Raji (cell line): Measurements from ENCODE around the gene UACA.

Source experiments
- POLR2A ChIP-seq: IDR thresholded peaks from 2 replicates; pipeline ENCODE4 v1.6.1; 2011; ENCODE audit warnings: low read depth, low read length, control low read depth; ENCODE audit not compliant: insufficient read depth

Gene UACA

DNA sequence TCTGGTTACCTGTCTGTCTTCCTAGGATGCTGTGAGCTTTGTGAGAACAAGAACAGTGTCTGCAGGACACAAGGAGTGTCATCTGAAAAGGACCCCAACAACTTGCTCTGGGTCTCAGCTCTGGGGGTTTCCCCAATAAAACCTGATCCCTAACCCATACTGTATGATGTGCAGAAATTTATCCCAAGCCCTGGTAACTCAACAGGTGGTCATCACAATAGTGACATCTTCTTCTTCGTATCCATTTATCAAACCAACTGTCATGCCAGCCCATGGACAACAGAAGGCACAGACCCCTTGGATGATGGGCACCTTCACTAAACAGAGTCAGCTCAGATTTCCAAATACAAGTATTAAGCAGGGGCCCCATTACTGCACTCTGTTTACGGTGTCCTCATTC is 127.5 kb downstream of the UACA start:
- TF ChIP-seq POLR2A, result no peak

DNA sequence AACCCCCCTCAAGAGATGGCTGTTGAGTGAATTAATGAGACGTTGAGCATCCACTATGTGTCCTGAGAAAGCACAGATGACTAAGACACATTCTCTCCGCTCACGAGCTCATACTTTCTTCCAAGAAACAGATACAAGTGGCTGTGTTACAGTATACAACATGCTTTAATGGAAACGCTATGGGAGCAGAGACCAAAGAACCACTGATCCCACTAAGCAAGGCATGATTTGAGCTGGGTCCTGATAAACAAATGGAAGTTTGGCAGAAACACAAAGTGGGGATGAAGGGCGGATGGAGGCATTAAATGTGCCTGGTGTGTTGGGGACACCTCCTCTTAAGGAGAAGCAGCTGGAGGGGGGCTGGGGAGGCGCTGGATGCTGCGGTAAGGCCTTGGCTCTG is 129.4 kb downstream of the UACA start:
- no peak for TF ChIP-seq POLR2A

DNA sequence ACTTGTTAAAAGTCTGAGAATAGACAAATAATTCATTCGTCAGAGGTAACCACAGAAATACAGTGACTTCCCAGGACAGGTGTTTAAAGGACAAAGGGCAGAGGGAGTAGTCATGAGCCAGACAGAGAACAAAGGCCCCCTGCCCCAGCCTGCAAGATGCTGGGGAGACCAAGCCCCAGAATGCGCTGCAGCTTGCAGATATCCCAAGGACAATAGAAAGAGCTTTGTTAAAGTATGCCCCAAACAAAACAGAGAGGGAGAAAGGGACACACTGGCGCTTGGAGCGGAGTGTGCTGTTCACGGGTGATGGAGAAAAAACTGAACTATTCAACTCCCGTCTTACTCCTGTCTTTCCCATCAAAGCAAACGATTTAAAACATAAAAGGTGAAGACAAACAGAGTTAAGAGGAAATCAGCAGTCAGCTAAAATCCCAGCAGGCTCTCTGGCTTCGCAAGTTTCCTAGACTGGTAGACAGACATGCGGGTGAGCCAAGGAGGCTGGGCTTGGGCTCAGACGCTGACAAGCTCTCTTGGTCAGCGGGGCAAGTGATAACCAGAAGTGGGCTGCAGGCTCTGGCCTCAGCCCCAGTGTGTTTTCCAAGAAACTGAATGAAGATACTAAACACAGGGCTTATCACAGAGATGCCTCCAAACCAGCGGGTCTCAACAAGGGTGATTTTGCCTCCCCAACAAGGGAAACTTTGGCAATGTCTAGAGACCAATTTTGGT is 130.1 kb downstream of the UACA start:
- TF ChIP-seq POLR2A, result no peak

DNA sequence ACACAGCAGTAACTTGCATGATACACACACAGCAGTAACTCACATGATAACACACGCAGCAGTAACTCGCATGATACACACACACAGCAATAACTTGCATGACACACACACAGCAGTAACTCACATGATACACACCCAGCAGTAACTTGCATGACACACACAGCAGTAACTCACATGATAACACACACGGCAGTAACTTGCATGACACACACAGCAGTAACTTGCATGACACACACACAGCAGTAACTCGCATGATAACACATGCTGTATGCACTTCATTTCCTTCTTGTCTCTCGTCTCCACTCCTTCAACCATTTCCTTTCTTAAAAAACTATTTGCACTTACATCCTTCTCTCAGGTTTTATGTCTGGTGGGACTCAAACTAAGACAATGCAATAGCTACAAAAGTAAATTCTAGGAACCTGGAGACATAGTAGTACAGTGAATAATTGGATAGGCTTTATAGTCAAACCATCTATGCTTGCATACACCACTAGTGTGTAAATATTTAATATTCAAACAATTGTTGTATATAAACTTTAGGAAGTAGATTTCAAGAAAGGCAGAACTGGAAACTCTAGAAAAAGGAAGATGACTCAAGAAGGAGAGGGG is 130.8 kb downstream of the UACA start:
- no peak for TF ChIP-seq POLR2A

DNA sequence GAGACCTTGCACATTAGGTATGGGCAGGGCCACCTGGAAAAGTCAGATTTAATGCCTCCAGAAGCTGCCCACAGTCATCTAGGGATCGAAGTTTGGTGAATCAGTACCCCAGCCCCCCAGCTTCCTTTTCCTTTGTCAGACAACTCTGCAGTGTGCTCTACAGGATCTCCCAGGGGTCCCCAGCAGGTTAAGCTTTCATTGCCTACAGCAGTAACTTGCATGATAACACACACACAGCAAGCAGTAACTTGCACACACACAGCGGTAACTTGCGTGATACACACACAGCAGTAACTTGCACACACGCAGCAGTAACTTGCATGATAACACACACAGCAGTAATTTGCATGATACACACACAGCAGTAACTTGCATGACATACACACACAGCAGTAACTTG is 131.3 kb downstream of the UACA start:
- no peak for TF ChIP-seq POLR2A

DNA sequence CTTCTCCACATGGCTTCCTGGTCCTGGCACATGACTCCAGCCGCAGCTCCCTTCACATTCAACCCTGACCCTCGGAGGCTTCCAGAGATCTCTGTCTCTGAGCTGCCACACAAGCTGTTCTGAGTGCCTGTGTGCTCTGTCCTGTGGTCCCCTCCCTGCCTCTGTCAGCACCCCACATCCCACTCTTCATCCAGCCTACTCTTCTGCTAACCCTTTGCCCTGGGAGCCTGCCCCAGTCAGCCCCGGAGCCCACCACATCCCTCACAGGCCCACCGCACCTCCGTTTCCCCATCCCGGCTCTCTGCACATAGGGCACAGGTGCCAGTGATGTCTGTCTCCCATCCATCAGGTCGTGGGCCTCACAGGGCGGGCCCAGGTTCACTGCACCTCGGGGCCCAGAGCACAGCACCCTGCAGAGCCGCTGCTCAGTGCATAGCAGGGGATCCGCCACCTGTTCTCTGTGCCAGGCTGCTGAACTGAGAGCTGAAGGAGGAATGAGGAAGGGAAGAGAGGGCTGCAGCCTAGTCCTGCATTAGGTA is 133.6 kb downstream of the UACA start:
- TF ChIP-seq POLR2A, result no peak

DNA sequence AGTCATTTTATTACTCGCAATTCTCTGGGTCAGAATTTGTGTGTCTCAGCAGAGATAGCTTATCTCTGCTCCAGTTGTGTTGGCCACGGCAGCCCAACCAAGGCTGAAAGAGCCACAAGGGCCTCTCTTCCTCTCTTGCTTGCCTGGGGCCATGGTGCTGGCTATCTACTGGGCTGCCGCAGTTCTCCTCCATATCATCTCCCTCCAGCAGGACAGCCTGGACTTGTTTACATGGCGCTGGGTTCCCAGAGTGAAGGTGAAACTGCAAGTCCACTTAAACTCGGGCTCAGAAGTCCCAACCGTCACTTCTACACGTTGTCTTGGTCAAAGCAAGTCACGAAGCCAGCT is 134.8 kb downstream of the UACA start:
- TF ChIP-seq POLR2A, result no peak

DNA sequence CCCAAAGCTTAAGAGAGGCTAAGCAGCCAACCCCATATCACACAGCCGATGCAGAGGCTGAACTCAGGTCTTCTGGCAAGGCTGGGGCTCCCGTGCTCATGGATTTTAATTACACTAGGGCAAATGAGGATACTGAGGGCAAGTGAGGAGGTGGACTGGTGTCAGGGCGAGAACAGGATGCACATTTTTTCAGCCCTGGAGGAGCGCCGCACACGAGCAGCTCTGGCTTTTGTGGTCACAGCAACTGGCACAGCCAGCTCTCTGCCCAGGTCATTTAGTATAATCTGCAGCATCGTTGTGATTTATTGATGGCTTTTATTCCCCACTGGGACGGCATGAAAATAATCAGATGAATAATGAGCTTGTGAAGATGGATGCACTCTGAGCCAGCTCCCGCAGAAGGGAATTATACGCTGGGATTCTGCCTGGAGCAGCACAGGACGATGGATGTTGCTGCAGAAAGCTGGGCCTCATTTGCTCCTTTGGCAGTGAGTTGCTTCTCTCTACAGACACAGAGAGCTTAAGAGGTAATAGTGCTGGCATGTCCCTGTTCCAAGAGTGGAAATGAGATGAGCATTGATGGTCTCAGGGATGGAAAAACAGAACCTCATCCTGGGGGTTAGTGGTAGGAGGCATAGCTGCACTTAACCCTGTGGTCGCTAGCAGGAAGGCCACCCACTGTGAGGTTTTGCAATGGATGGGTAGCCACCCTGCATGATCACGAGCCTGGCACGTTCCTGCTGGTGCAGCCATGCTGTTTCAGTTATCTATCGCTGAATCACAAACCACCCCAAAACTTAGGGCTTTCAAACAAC is 135.4 kb downstream of the UACA start:
- TF ChIP-seq POLR2A, result no peak

DNA sequence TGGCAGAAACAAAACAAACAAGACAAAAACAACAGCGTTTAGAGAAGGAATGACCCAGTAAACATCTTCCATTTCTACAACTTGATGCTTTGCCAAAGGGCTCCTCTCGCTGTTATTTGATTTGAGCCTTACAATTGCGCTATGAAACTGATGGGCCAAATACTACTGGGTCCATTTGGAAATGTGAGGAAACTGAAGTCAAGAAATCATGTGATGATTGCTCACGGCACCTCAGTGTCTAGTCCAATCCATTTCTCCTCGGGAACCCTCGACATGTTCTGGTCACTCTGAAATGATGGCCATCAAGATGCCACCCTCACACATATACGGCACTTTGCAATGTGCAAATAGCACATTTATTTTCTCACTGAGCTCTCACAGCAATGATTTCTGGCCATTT is 136.0 kb downstream of the UACA start:
- no peak for TF ChIP-seq POLR2A

DNA sequence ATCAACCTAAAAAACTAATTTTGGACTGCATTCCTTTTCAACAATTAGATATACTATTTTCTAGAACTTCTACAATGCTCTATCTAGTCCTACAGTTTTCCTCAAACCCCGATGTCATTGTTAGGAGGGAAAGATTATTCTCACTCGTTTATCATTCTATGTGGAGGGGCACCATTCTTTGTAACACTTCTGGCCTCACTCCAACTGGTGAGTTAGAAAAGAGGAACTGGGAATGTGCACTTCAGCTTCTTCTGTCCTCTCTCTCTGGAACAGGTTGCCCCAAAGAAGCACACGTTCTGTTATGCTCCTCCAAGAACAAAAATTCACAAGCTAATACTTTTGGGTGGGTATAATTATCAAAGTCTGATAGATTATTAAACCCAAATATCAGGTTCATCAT is 137.9 kb downstream of the UACA start:
- no peak for TF ChIP-seq POLR2A

DNA sequence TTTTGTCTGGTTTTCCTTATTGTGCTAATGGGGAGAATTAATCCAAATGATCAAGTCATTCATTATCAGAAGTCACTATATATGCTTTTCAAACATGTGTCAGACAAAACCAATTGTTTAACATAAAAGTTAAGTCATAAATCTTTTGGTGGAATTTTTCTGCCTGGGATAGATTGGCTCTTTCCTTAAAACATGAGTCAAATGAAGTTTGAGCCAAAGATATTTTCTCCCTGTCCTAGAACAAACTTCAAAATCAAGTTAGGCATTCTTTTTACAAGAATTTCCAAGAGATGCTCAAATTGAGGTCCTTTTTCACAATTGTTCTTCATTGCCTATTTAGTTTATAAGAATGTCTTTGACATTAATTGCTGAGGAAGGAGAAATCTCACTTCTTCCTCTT is 138.3 kb downstream of the UACA start:
- no peak for TF ChIP-seq POLR2A

DNA sequence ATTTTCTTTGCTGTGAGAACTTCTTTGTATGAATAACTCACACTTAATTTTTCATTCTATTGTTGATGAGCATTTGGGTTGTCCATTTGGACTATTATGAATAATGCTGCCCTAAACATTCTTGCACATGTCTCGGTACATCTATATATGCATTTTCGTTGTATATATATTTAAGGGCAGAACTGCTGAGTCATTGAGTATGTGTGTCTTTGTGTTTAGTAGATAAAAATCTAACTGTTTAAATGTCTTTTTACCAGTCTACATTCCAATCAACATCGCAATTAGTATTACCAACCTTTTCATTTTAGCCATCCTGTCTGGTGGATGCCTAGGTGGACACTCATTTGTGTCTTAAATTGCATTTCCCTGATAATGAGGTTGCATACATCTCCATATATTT is 144.4 kb downstream of the UACA start:
- no peak for TF ChIP-seq POLR2A

DNA sequence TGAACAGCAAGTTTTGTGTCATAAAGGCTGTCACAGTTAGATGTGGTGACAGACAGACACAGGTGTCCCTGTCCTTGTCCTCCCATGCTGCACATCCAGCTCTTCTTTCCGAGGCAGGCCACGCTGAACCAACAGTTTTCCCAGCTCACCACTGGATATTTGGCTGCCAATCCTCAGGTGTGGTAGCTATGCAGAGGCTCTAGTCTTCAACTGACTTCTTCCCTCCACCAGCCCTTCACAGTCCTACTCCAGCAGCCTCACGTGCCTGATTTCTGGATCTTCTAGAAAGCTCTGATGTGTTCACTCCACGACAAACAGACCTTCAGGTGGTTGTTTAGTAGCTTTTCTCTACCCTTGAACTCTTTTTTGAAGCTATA is 145.5 kb downstream of the UACA start:
- TF ChIP-seq POLR2A, result no peak

DNA sequence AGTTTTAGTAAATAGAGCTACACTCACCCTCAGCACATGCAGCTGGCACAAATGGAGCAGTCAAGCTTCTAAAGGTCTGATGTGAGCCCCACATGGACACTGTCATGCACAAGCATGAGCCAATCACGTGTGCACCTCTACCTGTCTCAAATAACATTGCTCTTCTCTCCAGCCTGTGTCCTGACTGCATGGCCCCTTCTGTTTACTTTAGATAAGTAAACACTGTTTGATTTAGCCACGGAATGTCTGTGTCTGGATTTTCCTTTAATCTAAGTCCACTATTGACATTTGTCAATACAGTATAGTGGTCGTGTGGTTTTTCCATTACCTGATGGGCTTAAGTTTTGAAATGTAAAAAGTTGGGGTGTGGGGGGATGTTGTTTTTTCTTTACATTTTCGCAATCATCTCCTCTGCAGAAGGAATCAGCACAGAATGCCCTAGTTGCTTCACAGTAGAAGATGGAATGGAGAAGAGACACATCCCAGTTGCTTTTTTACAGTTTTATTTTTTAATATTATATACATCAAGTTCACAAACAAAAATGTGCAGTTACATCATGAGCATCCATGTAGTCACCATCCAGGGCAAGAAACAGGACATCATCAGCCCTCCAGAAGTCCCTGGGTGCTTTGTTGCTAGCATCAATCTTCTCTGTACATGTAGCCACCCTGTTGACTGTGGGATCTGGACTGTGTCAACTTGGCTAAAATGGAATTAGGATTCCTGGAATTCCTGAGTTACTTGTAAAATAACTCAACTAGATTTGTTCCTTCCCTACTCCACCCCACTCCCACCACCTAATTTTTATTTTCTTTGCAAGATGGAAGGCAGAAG is 146.1 kb downstream of the UACA start:
- no peak for TF ChIP-seq POLR2A
